ENCODE results near the gene UCN2. TPM values are rescaled to one million over a fixed set of nuclear protein-coding genes. Genes with fewer than 3 reads are reported as not detected.

The UCN2 gene
- polyA plus RNA-seq, 2 of the 4 experiments (the other 2 are of a cell fraction), result 4.0 to 15.9 TPM

DNA sequence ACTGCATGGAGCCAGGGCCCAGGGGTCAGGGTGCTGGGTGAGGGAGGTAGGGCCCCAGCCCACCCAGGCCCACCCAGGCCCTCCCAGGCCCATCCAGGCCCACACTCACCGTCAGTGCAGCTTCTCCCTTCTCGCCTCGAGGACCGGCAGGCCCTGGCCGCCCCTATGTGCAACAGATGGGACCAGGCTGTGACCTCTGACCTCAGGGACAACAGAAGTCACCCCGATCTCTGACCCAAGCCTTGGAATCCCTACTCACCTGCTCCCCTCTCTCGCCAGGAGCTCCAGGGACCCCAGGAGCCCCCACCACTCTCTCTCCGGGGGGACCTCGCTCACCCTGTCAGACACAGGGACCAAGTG, 2.8 kb upstream of the UCN2 start:
- Histone ChIP-seq H3K4me1 (peaks cover 74% of the 10 kb centered on the region), H3K4me3 (no peak overlapping the region), H3K27ac (peak overlapping the region; percentile 54 to 89; a peak in 5 of 6 replicates), H3K4me2 (peak overlapping the region; percentile 33; the same call in 1 of the 3 replicates), H3K9me3 (no peaks in the 10 kb centered on the region)
- DNase-seq (ENCODE audit: low read depth in 1 of 2, low spot score in 1 of 2), result no peak
- ChIA-PET CTCF (interaction anchor here (1.2 to 3.3 kb wide), 4 partner anchors 8 to 90 kb away, joined by 3 to 14 read pairs (median 4); partner anchors contain the start of gene SLC26A6), POLR2A (no interaction called here)
- WGBS (ENCODE audit: missing lambda C conversion rate), result 100% methylated on average over 3 of the region's 9 CpGs
- no peak for TF ChIP-seq HOXB5 (CRISPR knock-in tag; IDR thresholded peaks at IDR 0.05)
- TF ChIP-seq, protein P1, sequence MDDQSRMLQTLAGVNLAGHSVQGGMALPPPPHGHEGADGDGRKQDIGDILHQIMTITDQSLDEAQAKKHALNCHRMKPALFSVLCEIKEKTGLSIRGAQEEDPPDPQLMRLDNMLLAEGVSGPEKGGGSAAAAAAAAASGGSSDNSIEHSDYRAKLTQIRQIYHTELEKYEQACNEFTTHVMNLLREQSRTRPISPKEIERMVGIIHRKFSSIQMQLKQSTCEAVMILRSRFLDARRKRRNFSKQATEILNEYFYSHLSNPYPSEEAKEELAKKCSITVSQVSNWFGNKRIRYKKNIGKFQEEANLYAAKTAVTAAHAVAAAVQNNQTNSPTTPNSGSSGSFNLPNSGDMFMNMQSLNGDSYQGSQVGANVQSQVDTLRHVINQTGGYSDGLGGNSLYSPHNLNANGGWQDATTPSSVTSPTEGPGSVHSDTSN (IDR thresholded peaks at IDR 0.05), result no peak
- TF ChIP-seq, protein P2, sequence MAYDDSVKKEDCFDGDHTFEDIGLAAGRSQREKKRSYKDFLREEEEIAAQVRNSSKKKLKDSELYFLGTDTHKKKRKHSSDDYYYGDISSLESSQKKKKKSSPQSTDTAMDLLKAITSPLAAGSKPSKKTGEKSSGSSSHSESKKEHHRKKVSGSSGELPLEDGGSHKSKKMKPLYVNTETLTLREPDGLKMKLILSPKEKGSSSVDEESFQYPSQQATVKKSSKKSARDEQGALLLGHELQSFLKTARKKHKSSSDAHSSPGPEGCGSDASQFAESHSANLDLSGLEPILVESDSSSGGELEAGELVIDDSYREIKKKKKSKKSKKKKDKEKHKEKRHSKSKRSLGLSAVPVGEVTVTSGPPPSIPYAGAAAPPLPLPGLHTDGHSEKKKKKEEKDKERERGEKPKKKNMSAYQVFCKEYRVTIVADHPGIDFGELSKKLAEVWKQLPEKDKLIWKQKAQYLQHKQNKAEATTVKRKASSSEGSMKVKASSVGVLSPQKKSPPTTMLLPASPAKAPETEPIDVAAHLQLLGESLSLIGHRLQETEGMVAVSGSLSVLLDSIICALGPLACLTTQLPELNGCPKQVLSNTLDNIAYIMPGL (CRISPR knock-in tag; IDR thresholded peaks at IDR 0.05; ENCODE audit: borderline replicate concordance), result no peak
- no peak for TF ChIP-seq FOSL2 (IDR thresholded peaks at IDR 0.05)
- no peak for TF ChIP-seq FOSL2 (CRISPR knock-in tag; IDR thresholded peaks at IDR 0.05)
- TF ChIP-seq CBX2 (IDR thresholded peaks at IDR 0.05; ENCODE audit: borderline replicate concordance, low read depth), result no peak
- TF ChIP-seq SREBF2 (IDR thresholded peaks at IDR 0.05), result no peak
- TF ChIP-seq, protein P3, sequence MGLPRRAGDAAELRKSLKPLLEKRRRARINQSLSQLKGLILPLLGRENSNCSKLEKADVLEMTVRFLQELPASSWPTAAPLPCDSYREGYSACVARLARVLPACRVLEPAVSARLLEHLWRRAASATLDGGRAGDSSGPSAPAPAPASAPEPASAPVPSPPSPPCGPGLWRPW (IDR thresholded peaks at IDR 0.05), result no peak
- no peak for TF ChIP-seq NR3C1 (IDR thresholded peaks at IDR 0.05)
- TF ChIP-seq MAFK (IDR thresholded peaks at IDR 0.05; ENCODE audit: partially characterized antibody), result no peak
- TF ChIP-seq, protein P4, sequence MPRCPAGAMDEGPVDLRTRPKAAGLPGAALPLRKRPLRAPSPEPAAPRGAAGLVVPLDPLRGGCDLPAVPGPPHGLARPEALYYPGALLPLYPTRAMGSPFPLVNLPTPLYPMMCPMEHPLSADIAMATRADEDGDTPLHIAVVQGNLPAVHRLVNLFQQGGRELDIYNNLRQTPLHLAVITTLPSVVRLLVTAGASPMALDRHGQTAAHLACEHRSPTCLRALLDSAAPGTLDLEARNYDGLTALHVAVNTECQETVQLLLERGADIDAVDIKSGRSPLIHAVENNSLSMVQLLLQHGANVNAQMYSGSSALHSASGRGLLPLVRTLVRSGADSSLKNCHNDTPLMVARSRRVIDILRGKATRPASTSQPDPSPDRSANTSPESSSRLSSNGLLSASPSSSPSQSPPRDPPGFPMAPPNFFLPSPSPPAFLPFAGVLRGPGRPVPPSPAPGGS (IDR thresholded peaks at IDR 0.05), result no peak
- no peak for FAIRE-seq
- peak; percentile 0 to 2; a peak in 2 of 6 replicates for ATAC-seq

DNA sequence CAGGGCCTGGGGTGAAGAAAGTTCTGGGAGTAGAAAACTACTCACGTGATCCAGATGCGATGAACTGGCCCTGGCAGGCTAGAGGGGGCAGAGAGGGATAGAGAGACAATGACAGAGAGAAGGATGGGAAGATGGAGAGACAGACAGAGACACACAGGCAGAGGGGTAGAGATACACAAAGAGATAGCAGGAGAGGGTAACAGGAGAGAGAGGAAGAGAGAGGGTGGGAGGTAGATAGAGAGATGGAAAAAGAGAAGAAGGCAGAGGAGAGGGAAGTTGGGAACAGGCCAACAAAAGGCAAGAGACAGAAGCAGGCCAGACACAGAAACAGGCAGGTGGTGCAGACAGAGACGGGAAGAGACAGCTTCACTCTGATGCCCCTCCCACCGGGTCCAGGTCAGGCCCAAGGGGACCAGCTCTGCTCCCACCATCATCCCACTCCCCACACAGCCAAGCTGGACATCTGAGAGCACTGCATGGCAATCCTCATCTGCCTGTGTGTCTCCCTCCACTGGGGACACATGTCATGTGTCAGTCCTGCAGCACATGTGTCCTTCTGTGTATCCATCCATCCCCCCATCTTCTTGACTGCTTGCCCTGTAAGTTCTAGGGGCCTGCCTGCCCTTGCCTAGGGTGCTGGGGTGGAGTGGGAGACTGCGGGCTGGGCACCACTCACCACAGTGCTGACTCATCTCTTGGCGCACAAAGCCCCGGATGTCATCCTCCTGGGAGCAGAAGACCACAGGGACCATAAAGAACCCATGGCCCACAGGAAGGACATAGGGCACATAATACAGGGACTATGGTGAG, 2.2 kb upstream of the UCN2 start:
- peaks cover 80% of the 10 kb centered on the region for H3K4me1 ChIP-seq
- WGBS (ENCODE audit: missing lambda C conversion rate), result 19% methylated on average over 6 of the region's 7 CpGs
- H3K27ac ChIP-seq, result peak overlapping the region; percentile 54 to 89
- ChIA-PET POLR2A (no interaction called here), CTCF (interaction anchor here (0.6 to 3.3 kb wide), 5 partner anchors 7 to 120 kb away, joined by 3 to 14 read pairs (median 3); partner anchors contain the start of gene NCKIPSD)
- DNase-seq (ENCODE audit: low read depth in 1 of 2, low spot score in 1 of 2), result peak; percentile 48 to 56
- peak overlapping the region; percentile 33; the same call in 1 of the 3 replicates for H3K4me2 ChIP-seq
- FAIRE-seq, result no peak
- H3K9me3 ChIP-seq, result no peaks in the 10 kb centered on the region
- no peak overlapping the region for H3K4me3 ChIP-seq
- peak; percentile 3 to 39; a peak in 4 of 6 replicates for ATAC-seq
- TF ChIP-seq, protein P2 (CRISPR knock-in tag; IDR thresholded peaks at IDR 0.05; ENCODE audit: borderline replicate concordance), result no peak
- TF ChIP-seq FOSB (CRISPR knock-in tag; IDR thresholded peaks at IDR 0.05) (no peak), NFE2L2 (conservative IDR thresholded peaks at IDR 0.05; ENCODE audit: low read length) (no peak), ZC3H11A (IDR thresholded peaks at IDR 0.05) (no peak), PHF8 (IDR thresholded peaks at IDR 0.05; ENCODE audit: borderline replicate concordance, low read depth) (no peak), MAFK (IDR thresholded peaks at IDR 0.05; ENCODE audit: partially characterized antibody) (peak; percentile 75), RNF2 (IDR thresholded peaks at IDR 0.05; ENCODE audit: borderline replicate concordance, low read depth) (no peak), RARB (CRISPR knock-in tag; IDR thresholded peaks at IDR 0.05) (no peak), NPAS2 (CRISPR knock-in tag; IDR thresholded peaks at IDR 0.05; ENCODE audit: borderline replicate concordance) (no peak), ESRRA (IDR thresholded peaks at IDR 0.05; ENCODE audit: borderline replicate concordance, low read length) (no peak), SMC3 (IDR thresholded peaks at IDR 0.05) (no peak), CBX8 (IDR thresholded peaks at IDR 0.05) (no peak), HOXB5 (CRISPR knock-in tag; IDR thresholded peaks at IDR 0.05) (no peak), FOSL2 (IDR thresholded peaks at IDR 0.05) (no peak), FOSL2 (CRISPR knock-in tag; IDR thresholded peaks at IDR 0.05) (peak; percentile 40; the same call in 1 of the 2 replicates)
- TF ChIP-seq, protein P5, sequence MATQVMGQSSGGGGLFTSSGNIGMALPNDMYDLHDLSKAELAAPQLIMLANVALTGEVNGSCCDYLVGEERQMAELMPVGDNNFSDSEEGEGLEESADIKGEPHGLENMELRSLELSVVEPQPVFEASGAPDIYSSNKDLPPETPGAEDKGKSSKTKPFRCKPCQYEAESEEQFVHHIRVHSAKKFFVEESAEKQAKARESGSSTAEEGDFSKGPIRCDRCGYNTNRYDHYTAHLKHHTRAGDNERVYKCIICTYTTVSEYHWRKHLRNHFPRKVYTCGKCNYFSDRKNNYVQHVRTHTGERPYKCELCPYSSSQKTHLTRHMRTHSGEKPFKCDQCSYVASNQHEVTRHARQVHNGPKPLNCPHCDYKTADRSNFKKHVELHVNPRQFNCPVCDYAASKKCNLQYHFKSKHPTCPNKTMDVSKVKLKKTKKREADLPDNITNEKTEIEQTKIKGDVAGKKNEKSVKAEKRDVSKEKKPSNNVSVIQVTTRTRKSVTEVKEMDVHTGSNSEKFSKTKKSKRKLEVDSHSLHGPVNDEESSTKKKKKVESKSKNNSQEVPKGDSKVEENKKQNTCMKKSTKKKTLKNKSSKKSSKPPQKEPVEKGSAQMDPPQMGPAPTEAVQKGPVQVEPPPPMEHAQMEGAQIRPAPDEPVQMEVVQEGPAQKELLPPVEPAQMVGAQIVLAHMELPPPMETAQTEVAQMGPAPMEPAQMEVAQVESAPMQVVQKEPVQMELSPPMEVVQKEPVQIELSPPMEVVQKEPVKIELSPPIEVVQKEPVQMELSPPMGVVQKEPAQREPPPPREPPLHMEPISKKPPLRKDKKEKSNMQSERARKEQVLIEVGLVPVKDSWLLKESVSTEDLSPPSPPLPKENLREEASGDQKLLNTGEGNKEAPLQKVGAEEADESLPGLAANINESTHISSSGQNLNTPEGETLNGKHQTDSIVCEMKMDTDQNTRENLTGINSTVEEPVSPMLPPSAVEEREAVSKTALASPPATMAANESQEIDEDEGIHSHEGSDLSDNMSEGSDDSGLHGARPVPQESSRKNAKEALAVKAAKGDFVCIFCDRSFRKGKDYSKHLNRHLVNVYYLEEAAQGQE (IDR thresholded peaks at IDR 0.05), result no peak
- TF ChIP-seq, protein P6, sequence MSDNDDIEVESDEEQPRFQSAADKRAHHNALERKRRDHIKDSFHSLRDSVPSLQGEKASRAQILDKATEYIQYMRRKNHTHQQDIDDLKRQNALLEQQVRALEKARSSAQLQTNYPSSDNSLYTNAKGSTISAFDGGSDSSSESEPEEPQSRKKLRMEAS (IDR thresholded peaks at IDR 0.05), result 0 out of 2 replicates have a peak, but pooled peaks have one; percentile 24

Measured in A549 (cell line).